Measurements from ENCODE around the gene MTREX.

Gene MTREX

DNA sequence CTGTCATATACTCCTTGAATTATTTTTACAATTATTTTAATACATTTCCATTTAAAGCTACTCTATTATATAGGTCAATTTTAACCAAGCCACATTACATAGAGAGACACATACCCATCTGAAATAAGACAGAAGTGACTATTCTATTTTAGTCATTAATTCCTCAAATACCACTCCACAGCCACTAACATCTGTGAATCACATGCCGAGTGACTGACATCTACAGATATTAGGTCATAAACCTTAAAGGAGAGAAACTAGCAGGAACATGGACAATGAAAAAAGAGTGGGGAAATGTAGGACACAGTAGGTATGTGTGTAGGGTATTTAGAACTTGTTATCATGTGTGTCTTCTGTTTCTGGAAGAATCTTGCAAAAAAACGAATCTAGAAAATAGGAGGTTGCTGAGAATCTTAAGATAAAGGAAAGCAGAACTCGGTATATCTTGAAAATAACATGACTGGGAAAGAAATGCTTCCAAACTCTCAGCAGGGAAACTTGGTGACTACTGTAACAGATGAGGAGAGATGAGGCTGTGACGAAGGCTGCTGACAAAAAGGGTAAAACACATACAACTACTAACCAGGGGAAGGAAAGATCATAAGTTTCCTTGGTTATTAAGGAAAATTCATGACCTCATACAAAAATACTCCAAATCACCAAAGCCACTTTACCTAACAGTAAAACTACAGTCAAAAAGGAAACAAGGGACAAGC, 142.4 kb downstream of the MTREX start:
- no peak for DNase-seq
- intact Hi-C loops (cut with DNase I) = no loop called here

DNA sequence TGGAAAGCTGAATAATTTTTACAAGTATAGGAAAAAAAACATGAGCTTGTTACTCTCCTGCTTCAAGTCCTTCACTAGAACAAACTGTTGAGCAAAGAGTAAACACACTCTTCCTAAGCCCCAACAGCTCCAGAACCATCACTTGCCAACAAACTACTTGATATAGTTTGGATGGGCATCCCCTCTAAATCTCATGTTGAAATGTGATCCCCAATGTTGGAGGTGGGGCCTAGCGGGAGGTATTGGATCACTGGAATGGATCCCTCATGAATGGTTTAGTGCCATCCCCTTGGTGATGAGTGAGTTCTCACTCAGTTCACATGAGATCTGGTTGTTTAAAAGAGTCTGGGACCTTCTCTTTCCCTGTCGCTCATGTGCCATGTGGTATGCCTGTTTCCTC, 144.2 kb downstream of the MTREX start:
- no peak for DNase-seq
- intact Hi-C loops (cut with DNase I) = no loop called here

DNA sequence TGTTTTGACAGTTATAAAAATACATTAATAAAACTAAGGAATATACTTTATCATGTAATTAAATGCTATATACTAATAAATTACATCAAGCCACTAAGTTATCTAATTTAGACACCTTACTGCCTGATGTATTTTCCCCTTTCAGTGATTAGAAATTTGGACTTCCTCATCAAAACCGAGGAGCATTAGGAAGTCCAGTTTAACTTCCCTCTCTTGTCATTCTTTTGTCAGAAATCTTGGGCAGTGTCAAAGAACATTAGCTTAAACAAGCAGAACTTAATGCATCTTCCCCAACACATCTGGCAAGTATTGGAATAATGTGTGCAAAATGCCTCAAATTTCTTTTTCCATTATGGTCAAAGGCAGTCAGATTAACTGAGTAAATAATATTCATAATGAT, 145.4 kb downstream of the MTREX start:
- intact Hi-C loops (cut with DNase I) = no loop called here

DNA sequence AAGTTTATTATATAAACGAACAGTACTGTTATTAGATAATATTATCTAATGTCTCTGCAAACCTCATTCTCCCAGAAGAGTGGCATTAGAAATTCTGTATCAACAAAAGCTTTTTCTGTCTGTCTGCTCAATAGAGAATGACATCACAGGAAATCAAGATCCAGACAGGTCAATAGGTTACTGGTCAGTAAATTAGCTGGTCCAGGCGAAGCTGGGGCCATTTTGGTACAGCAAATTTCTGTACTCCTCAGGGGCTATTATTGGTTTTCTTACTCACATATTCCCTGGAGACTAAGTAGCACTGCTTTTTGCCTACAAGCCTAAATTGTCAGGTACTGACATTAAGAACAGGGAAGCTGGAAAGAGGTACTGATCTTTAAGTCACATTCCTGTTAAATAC, 146.5 kb downstream of the MTREX start:
- intact Hi-C loops (cut with DNase I) = no loop called here
- DNase-seq = no peak

More for the DNA sequence above, 145.4 kb downstream of the MTREX start:
- no peak for DNase-seq

DNA sequence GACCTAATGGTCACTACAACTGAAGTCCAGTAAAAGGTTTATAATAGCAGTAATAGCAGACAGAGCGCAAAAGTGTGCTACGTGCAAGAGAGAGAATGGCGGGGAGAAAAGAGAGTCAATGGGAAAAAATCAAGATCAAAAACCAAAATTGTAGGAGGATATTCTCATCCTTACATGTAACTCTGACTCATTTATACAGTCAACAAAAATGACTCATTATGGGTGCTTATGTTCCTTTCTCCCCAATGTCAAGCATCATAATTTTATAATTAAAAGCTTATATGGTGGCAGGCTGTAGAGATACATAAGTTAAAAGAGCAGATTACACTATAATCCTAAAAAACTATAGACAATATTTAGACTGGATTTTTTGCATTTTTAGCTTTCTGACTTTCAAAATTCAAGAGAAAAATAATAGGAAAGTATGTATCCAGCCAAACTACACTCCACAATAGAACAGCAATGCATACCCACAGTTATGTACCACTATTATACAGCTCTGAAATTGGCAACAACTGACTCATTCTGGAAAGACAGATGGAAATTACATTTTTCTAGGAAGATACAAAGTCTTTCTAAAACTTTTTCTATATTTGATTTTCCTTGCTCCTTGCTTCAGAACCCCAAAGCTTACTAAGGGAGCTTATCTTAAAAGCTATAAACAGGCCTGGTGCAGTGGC, 148.6 kb downstream of the MTREX start:
- intact Hi-C loops (cut with DNase I) = no loop called here
- DNase-seq = no peak

DNA sequence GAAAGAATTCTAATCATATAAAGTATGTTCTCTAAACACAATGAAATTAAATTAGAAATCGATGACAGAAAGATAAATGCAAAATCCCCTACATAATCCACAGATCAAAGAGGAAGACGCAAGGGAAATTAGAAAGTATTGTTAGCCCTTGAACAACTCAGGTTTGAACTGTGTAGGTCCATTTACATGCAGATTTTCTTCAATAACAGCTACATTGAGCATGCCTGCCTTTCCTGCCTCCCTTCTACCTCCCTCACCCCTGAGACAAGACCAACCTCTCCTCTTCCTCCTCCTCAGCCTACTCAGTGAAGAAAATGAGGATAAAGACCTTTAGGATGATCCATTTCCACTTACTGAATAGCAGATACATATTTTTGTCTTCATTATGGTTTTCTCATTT, 151.8 kb downstream of the MTREX start:
- intact Hi-C loops (cut with DNase I) = no loop called here
- DNase-seq = no peak

DNA sequence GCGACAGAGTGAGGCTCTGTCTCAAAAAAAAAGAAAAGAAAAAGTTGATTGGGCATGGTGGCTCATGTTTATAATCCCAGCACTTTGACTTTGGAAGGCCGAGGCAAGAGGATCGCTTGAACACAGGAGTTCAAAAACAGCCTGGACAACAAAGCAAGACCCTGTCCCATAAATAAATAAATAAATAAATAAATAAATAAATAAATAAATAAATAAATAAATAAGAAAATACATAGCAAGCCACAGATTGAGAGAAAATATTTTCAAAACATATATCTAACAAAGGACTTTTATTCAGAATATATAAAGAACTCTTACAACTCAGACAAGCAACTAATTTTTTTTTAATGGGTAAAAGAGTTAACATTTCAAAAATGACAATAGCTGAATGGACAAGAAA, 155.8 kb downstream of the MTREX start:
- intact Hi-C loops (cut with DNase I) = no loop called here
- no peak for DNase-seq

DNA sequence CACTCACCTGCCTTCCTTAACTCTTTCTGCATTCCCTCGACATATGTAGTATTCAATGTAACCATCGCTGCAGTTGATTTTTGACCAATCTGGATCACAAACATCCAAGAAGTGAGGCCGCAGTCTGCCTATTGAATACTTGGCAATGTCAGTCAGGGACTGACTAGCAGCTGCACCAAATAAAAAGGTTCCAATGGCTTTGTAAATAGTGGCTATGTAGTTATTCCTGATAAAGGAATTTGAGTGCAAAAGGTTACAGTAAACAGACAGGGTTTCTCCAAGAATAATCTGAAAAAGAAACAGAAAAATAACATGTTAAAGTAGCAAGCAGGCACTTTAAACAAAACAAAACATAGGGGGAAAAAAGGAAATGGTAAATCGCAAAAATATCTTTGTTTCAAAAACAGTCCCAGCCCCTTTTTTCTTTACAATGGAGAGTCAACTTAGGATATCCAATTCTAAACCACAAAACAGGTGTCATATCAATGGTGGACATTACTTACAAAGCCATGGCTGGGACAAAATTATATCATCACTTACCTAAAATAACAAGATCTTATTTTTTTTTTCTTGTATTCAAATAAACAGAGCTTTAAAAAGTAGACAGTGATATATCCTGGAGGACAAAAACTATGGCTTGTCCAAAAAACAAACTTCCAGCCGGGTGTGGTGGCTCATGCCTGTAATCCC, 160.2 kb downstream of the MTREX start:
- intact Hi-C loops (cut with DNase I) = no loop called here
- DNase-seq = no peak

DNA sequence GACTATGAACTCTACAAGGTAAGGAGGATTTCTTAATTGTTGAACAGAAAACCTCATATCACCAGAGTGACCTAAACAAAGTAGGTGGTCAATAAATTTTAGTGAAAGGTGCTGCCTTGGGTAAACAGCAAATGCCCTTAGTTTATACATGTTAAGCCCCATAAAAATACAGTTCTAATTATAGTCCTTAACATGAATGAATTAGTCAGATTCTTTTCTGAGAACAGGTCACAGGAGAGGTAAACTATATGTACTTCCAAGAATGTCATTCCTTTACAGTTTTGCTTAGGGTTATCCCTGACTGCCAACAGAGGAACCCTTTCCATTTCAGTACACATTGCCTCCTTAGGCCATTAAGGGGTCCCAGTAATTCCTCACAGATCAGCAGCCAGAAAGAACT, 162.1 kb downstream of the MTREX start:
- intact Hi-C loops (cut with DNase I) = no loop called here
- no peak for DNase-seq

DNA sequence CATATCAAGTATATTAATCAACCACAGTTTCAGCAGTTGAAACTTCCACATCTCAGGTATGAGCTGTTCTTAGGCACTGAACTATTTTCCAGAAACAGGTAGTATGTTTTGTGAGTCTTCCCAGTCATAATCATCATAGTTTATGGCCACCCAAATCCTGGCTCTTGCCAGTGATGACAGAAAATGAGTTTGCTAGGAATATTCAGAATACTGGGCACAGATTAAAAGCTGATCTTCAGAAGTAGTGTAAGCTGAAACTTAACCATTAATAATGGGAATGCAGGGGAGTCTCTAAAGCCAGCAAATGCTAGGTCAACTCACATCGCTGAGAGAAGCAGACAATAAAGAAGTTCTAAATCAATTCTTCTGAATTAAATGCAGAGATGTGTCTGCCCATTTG, 162.5 kb downstream of the MTREX start:
- no peak for DNase-seq
- intact Hi-C loops (cut with DNase I) = no loop called here

DNA sequence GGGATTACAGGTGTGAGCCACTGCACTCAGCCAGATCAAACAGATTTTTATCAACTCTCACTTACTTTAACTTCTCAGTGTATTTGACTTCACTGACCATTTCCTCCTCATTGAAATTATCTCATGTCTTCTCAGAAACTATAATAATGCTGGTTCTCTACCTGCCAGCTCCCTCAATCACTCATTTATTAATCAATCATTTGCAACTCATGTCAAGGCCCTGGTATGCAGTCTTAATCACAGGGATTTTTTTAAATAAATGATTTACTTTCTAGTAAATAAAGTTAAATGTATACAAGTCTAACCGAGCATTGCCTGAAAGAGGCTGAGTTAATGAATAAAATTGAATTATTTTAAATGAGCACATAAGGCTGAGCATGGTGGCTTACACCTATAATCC, 163.7 kb downstream of the MTREX start:
- no peak for DNase-seq
- intact Hi-C loops (cut with DNase I) = no loop called here

DNA sequence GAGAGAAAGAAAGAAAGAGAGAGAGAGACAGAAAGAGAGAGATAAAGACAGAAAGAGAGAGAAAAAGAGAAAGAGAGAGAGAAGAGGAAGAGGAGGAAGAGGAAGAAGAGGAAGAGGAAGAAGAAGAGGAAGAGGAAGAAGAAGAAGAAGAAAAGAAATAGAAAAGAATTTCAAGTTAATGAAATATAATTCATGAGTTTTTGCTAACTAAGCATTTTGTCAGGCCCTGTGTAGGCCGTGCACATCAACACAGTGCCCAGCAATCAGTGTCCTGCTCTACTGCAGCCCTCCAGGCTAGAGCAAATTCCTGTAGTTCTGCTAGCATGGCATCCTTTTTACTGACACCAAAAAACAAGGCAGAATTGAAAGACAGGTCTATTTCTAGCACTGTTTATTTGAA, 164.9 kb downstream of the MTREX start:
- intact Hi-C loops (cut with DNase I) = no loop called here
- no peak for DNase-seq

All from head of caudate nucleus (tissue), 42 donors.